ENCODE measurements around the gene SPATA21.

DNA sequence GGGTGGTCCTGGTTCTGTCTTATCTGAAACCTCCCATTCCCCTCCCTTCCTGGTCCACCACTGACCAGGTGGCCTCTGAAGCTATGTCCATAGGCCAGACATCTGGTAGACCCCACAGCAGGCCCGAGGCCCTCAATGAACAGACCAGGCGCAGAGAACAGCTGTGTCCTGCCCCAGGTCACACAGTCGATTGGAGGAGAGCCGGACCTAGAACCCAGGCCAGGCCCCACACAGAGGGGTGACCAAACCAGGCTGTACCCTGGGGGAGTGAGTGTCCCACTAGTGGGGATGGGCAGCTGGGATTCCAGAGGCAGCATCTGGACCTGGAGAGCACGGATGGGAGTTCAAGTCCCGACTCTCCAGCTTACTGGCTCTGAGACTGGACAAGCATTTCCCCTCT is 47.7 kb upstream of the SPATA21 start:
- TF ChIP-seq, protein P1, sequence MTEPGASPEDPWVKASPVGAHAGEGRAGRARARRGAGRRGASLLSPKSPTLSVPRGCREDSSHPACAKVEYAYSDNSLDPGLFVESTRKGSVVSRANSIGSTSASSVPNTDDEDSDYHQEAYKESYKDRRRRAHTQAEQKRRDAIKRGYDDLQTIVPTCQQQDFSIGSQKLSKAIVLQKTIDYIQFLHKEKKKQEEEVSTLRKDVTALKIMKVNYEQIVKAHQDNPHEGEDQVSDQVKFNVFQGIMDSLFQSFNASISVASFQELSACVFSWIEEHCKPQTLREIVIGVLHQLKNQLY (CRISPR knock-in tag; IDR thresholded peaks at IDR 0.05): no peak
- TF ChIP-seq ZNF138 (CRISPR knock-in tag; conservative IDR thresholded peaks at IDR 0.05) (no peak), ZNF263 (CRISPR knock-in tag; IDR thresholded peaks at IDR 0.05; ENCODE audit: low read depth) (no peak), USF1 (CRISPR knock-in tag; IDR thresholded peaks at IDR 0.05) (no peak), CTCF (IDR thresholded peaks at IDR 0.05) (no peak), CREM (CRISPR knock-in tag; IDR thresholded peaks at IDR 0.05) (no peak), ZMAT4 (CRISPR knock-in tag; IDR thresholded peaks at IDR 0.05) (no peak)
- TF ChIP-seq, protein P2, sequence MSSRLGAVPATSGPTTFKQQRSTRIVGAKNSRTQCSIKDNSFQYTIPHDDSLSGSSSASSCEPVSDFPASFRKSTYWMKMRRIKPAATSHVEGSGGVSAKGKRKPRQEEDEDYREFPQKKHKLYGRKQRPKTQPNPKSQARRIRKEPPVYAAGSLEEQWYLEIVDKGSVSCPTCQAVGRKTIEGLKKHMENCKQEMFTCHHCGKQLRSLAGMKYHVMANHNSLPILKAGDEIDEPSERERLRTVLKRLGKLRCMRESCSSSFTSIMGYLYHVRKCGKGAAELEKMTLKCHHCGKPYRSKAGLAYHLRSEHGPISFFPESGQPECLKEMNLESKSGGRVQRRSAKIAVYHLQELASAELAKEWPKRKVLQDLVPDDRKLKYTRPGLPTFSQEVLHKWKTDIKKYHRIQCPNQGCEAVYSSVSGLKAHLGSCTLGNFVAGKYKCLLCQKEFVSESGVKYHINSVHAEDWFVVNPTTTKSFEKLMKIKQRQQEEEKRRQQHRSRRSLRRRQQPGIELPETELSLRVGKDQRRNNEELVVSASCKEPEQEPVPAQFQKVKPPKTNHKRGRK (CRISPR knock-in tag; IDR thresholded peaks at IDR 0.05; ENCODE audit: borderline replicate concordance): no peak

All from WTC11 (cell line).